Transverse colon (tissue), 4 donors: ENCODE measurements around the gene FCHSD2. TPM values are rescaled to one million over a fixed set of nuclear protein-coding genes. Genes with fewer than 3 reads are reported as not detected.

Source experiments
- DNase-seq: peaks from one replicate; pipeline ENCODE4 v3.0.0-alpha.2; 2019
- H3K27ac ChIP-seq, 4 donors: fragments of 200-600 bp; sonication (generic); 2 replicates each; pipeline ENCODE4 v1.5.1; 2016 to 2018; ENCODE audit warnings: inconsistent platforms in 4 of 4
- H3K27me3 ChIP-seq: fragments of 200-600 bp; sonication (generic); 2 replicates; pipeline ENCODE4 v1.5.1; 2017; ENCODE audit warnings: inconsistent platforms
- H3K36me3 ChIP-seq, 4 donors: fragments of 200-600 bp; sonication (generic); 2 replicates each; pipeline ENCODE4 v1.5.1; 2017 to 2019; ENCODE audit warnings: inconsistent platforms in 4 of 4
- H3K4me1 ChIP-seq, 4 donors: fragments of 200-600 bp; sonication (generic); 2 replicates each; pipeline ENCODE4 v1.5.1; 2017 to 2020; ENCODE audit warnings: inconsistent platforms in 4 of 4
- H3K4me3 ChIP-seq, 4 donors: fragments of 200-600 bp; sonication (generic); 1 replicate in 1 of 4; 2 replicates in 3 of 4; pipeline versions ENCODE4 v1.5.1 to v1.6.1; 2017 to 2019; ENCODE audit warnings: inconsistent platforms in 4 of 4
- H3K9me3 ChIP-seq, 2 donors: fragments of 200-600 bp; sonication (generic); 2 replicates each; pipeline ENCODE4 v1.5.1; 2017 to 2019; ENCODE audit warnings: inconsistent platforms in 2 of 2
- CTCF ChIP-seq, 5 experiments: fragments of 200-600 bp in 3 of 5; fragments of 450-650 bp in 2 of 5; sonication (generic) in 3 of 5; IDR thresholded peaks; 1 replicate in 2 of 5; 2 replicates in 3 of 5; pipeline ENCODE4 v1.5.1; 2016 to 2017; ENCODE audit warnings: antibody characterized with exemption in 5 of 5, inconsistent platforms in 3 of 5, mild to moderate bottlenecking in 2 of 5, moderate library complexity in 1 of 5
- EP300 ChIP-seq: sonication (generic); formaldehyde crosslinking; IDR thresholded peaks from one replicate; pipeline ENCODE4 v1.6.1; 2017; ENCODE audit warnings: antibody characterized with exemption, low read depth
- POLR2A ChIP-seq: fragments of 450-650 bp; IDR thresholded peaks from one replicate; pipeline ENCODE4 v1.6.1; 2016; ENCODE audit warnings: antibody characterized with exemption, mild to moderate bottlenecking, moderate library complexity
- POLR2AphosphoS5 ChIP-seq, 3 donors: sonication (generic); formaldehyde crosslinking; IDR thresholded peaks; one replicate each; pipeline ENCODE4 v1.6.1; 2016; ENCODE audit warnings: antibody characterized with exemption in 3 of 3
- WGBS, 2 donors: methylation state at CpG; one replicate each; pipeline ENCODE4 v1.1.5; 2018; ENCODE audit warnings: low coverage in 1 of 2; 5-methylcytosine and 5-hydroxymethylcytosine counted together
- in situ Hi-C, 4 donors: fragments of 200-750 bp; cut with MboI; loops; one replicate each; pipeline versions ENCODE4 v1.15.0 to v1.15.1; 2017; ENCODE audit warnings: low sequenced_read_pairs in 3 of 4, low pct_ligation_motif_present in 1 of 4, low pct_unique_long_range_greater_than_20kb in 1 of 4
- intact Hi-C: fragments of 100-400 bp; cut with DNase I; formaldehyde crosslinking; loops from one replicate; pipeline ENCODE4 v1.15.1; 2023; ENCODE audit warnings: low total_unique reads
- total RNA-seq, 4 donors: library from RNA; depleted of rRNA; stranded (reverse); fragments of >200 nt; gene quantifications; one replicate each; pipeline ENCODE4 v1.1.0, GENCODE V29; 2016

Gene FCHSD2
- total RNA-seq, 4 donors from 2014 or later: 9.1 to 15.9 (median 15.0) TPM

GRCh38 chr11:72844356-72844755 is 297.8 kb downstream of the FCHSD2 start:
- intact Hi-C loops: no loop called here
- Histone ChIP-seq H3K4me3 (no peak overlapping the region), H3K4me1 (no peaks in the 10 kb centered on the region), H3K27me3 (no peaks in the 10 kb centered on the region), H3K27ac (no peak overlapping the region), H3K36me3 (peaks cover 0 to 5% (median 0%) of the 10 kb centered on the region in 4 donors), H3K9me3 (no peaks in the 10 kb centered on the region)
- 70% methylated on average over 2 to 4 of the region's 4 CpGs for WGBS, 2 donors
- TF ChIP-seq POLR2A (no peak), EP300 (no peak), POLR2AphosphoS5 (IDR thresholded peaks at IDR 0.05) (no peak), CTCF (IDR thresholded peaks at IDR 0.05) (no peak)
- DNase-seq: no peak
- in situ Hi-C loops: no loop called here

- Histone ChIP-seq H3K27ac (no peak overlapping the region), H3K9me3 (no peaks in the 10 kb centered on the region), H3K36me3 (peaks cover 0 to 5% (median 2%) of the 10 kb centered on the region in 4 donors), H3K27me3 (no peaks in the 10 kb centered on the region), H3K4me3 (no peak overlapping the region), H3K4me1 (no peaks in the 10 kb centered on the region)
- intact Hi-C loops (no loop called here), in situ Hi-C loops (no loop called here)
- no peak for DNase-seq
- 70 to 82% methylated on average over 10 to 14 of the region's 14 CpGs for WGBS, 2 donors
- no peak for TF ChIP-seq EP300
- no peak for TF ChIP-seq POLR2AphosphoS5 (IDR thresholded peaks at IDR 0.05)
- TF ChIP-seq CTCF (IDR thresholded peaks at IDR 0.05): no peak
- no peak for TF ChIP-seq POLR2A
Measured at GRCh38 chr11:72842653-72843330, 299.3 kb downstream of the FCHSD2 start.

- TF ChIP-seq EP300 (no peak), CTCF (IDR thresholded peaks at IDR 0.05) (no peak), POLR2A (no peak), POLR2AphosphoS5 (IDR thresholded peaks at IDR 0.05) (no peak)
- H3K27me3 ChIP-seq: no peaks in the 10 kb centered on the region
- no peaks in the 10 kb centered on the region for H3K4me1 ChIP-seq
- no peak overlapping the region for H3K27ac ChIP-seq
- no peak overlapping the region for H3K4me3 ChIP-seq
- no peak for DNase-seq
- in situ Hi-C loops: no loop called here
- peaks cover 0 to 5% (median 2%) of the 10 kb centered on the region in 4 donors for H3K36me3 ChIP-seq
- 64 to 84% methylated on average over 4 to 5 of the region's 5 CpGs for WGBS, 2 donors
- no peaks in the 10 kb centered on the region for H3K9me3 ChIP-seq
- intact Hi-C loops: no loop called here
Measured at GRCh38 chr11:72842126-72842525, 300.0 kb downstream of the FCHSD2 start.

GRCh38 chr11:72841397-72841796 is 300.7 kb downstream of the FCHSD2 start:
- Histone ChIP-seq H3K36me3 (peaks cover 0 to 5% (median 2%) of the 10 kb centered on the region in 4 donors), H3K4me3 (no peak overlapping the region), H3K9me3 (no peaks in the 10 kb centered on the region), H3K27ac (no peak overlapping the region), H3K27me3 (no peaks in the 10 kb centered on the region), H3K4me1 (no peaks in the 10 kb centered on the region)
- in situ Hi-C loops: no loop called here
- DNase-seq: no peak
- intact Hi-C loops: no loop called here
- TF ChIP-seq POLR2AphosphoS5 (IDR thresholded peaks at IDR 0.05): no peak
- no peak for TF ChIP-seq POLR2A
- TF ChIP-seq EP300: no peak
- no peak for TF ChIP-seq CTCF (IDR thresholded peaks at IDR 0.05)
- 93% methylated on average over 7 of the region's 7 CpGs; no CpG with 5 or more reads in 1 of the 2 donors for WGBS, 2 donors
